H9 (cell line): Measurements from ENCODE around the gene MX1. TPM values are rescaled to one million over a fixed set of nuclear protein-coding genes. Genes with fewer than 3 reads are reported as not detected.
A peak's percentile ranks its signal among the peaks of the same experiment; 100 is the strongest.
"Not testable (repeated sequence)": the region's sequence is repeated elsewhere in the genome, so short reads cannot be mapped to it uniquely, and the experiment has no call there.

Source experiments
- DNase-seq: peaks from one replicate; pipeline ENCODE4 v3.0.0-alpha.2; 2017
- H2AFZ ChIP-seq: one replicate; pipeline ENCODE4 v1.6.1; 2013; ENCODE audit warnings: mild to moderate bottlenecking, low read length, control low read depth, moderate library complexity
- H2AK5ac ChIP-seq: 2 replicates; pipeline ENCODE4 v1.6.1; 2013; ENCODE audit warnings: low read length, control low read depth, mixed read lengths; ENCODE audit not compliant: insufficient read length
- H2BK120ac ChIP-seq: one replicate; pipeline ENCODE4 v1.6.1; 2013; ENCODE audit warnings: low read depth, mild to moderate bottlenecking, low read length, control low read depth, inconsistent platforms; ENCODE audit not compliant: poor library complexity, severe bottlenecking
- H2BK12ac ChIP-seq: 2 replicates; pipeline ENCODE4 v1.6.1; 2013; ENCODE audit warnings: low read length, control low read depth, mixed read lengths, low read depth; ENCODE audit not compliant: insufficient read length
- H2BK15ac ChIP-seq: 2 replicates; pipeline ENCODE4 v1.6.1; 2013; ENCODE audit warnings: low read depth, low read length, control low read depth
- H2BK20ac ChIP-seq: one replicate; pipeline ENCODE4 v1.6.1; 2013; ENCODE audit warnings: low read depth, mild to moderate bottlenecking, low read length, control low read depth, inconsistent platforms; ENCODE audit not compliant: poor library complexity, severe bottlenecking
- H2BK5ac ChIP-seq: 2 replicates; pipeline ENCODE4 v1.6.1; 2013; ENCODE audit warnings: low read length, control low read depth, mixed read lengths; ENCODE audit not compliant: insufficient read length
- H3K14ac ChIP-seq: 2 replicates; pipeline ENCODE4 v1.6.1; 2013; ENCODE audit warnings: low read length, control low read depth; ENCODE audit not compliant: insufficient read depth
- H3K18ac ChIP-seq: 2 replicates; pipeline ENCODE4 v1.6.1; 2013; ENCODE audit warnings: low read depth, mild to moderate bottlenecking, mixed read lengths, low read length, control low read depth; ENCODE audit not compliant: insufficient read length
- H3K23ac ChIP-seq: 2 replicates; pipeline ENCODE4 v1.6.1; 2013; ENCODE audit warnings: low read length, control low read depth, mixed read lengths, low read depth; ENCODE audit not compliant: insufficient read length
- H3K23me2 ChIP-seq: 2 replicates; pipeline ENCODE4 v1.6.1; 2013; ENCODE audit warnings: low read depth, mild to moderate bottlenecking, mixed read lengths, low read length, control low read depth; ENCODE audit not compliant: insufficient read length, poor library complexity, severe bottlenecking
- H3K27ac ChIP-seq: 2 replicates; pipeline ENCODE4 v1.5.1; 2013; ENCODE audit warnings: low read length, control low read depth, mixed read lengths, low read depth; ENCODE audit not compliant: insufficient read length
- H3K27me3 ChIP-seq: 2 replicates; pipeline ENCODE4 v1.6.1; 2013; ENCODE audit warnings: low read length, control low read depth, inconsistent platforms; ENCODE audit not compliant: insufficient read depth
- H3K4ac ChIP-seq: 2 replicates; pipeline ENCODE4 v1.6.1; 2013; ENCODE audit warnings: low read depth, mild to moderate bottlenecking, control low read depth, inconsistent platforms, low read length, moderate library complexity
- H3K4me1 ChIP-seq: 2 replicates; pipeline ENCODE4 v1.6.1; 2013; ENCODE audit warnings: low read length, control low read depth, inconsistent platforms; ENCODE audit not compliant: insufficient read depth
- H3K4me2 ChIP-seq: 2 replicates; pipeline ENCODE4 v1.6.1; 2013; ENCODE audit warnings: low read length, control low read depth, mixed read lengths; ENCODE audit not compliant: insufficient read length, insufficient read depth
- H3K56ac ChIP-seq: 2 replicates; pipeline ENCODE4 v1.6.1; 2013; ENCODE audit warnings: low read depth, mild to moderate bottlenecking, mixed read lengths, low read length, control low read depth; ENCODE audit not compliant: insufficient read length
- H3K79me1 ChIP-seq: 2 replicates; pipeline ENCODE4 v1.6.1; 2013; ENCODE audit warnings: low read depth, mild to moderate bottlenecking, moderate library complexity, low read length, control low read depth, inconsistent platforms; ENCODE audit not compliant: insufficient read depth, poor library complexity, severe bottlenecking
- H3K79me2 ChIP-seq: 2 replicates; pipeline ENCODE4 v1.6.1; 2013; ENCODE audit warnings: low read length, control low read depth, inconsistent platforms; ENCODE audit not compliant: insufficient read depth
- H3K9ac ChIP-seq: 2 replicates; pipeline ENCODE4 v1.6.1; 2013; ENCODE audit warnings: low read length, control low read depth, mixed read lengths; ENCODE audit not compliant: insufficient read length; ENCODE audit errors: extremely low read depth
- H3K9me3 ChIP-seq: one replicate; pipeline ENCODE4 v1.6.1; 2013; ENCODE audit warnings: low read depth, low read length, inconsistent platforms; ENCODE audit not compliant: control insufficient read depth
- H3T11ph ChIP-seq: one replicate; pipeline ENCODE4 v1.6.1; 2013; ENCODE audit warnings: mild to moderate bottlenecking, low read length, control low read depth, inconsistent platforms
- H4K20me1 ChIP-seq: one replicate; pipeline ENCODE4 v1.6.1; 2013; ENCODE audit not compliant: control insufficient read depth, insufficient read length, insufficient read depth
- H4K5ac ChIP-seq: 2 replicates; pipeline ENCODE4 v1.6.1; 2013; ENCODE audit warnings: low read depth, mild to moderate bottlenecking, mixed read lengths, low read length, control low read depth; ENCODE audit not compliant: insufficient read length
- H4K8ac ChIP-seq: replicated peaks from 2 replicates; pipeline ENCODE4 v1.6.1; 2013; ENCODE audit warnings: low read length, control low read depth, mixed read lengths, low read depth; ENCODE audit not compliant: insufficient read length
- H4K91ac ChIP-seq: 2 replicates; pipeline ENCODE4 v1.6.1; 2013; ENCODE audit warnings: low read depth, mild to moderate bottlenecking, moderate library complexity, mixed read lengths, low read length, control low read depth; ENCODE audit not compliant: insufficient read length
- H3K27ac Mint-ChIP-seq, 3 experiments: 2 replicates in 2 of 3; 3 replicates in 1 of 3; pipeline ENCODE4 v1.8.0; 2020 to 2021; ENCODE audit warnings: mixed read lengths in 3 of 3, mild to moderate bottlenecking in 1 of 3, moderate library complexity in 1 of 3
- H3K27me3 Mint-ChIP-seq: 2 replicates; pipeline ENCODE4 v1.8.0; 2021; ENCODE audit warnings: low read depth, mild to moderate bottlenecking, moderate library complexity, mixed read lengths
- H3K36me3 Mint-ChIP-seq, 3 experiments: 2 replicates in 2 of 3; 3 replicates in 1 of 3; pipeline ENCODE4 v1.8.0; 2020 to 2021; ENCODE audit warnings: low read depth in 3 of 3, mixed read lengths in 3 of 3; ENCODE audit not compliant: insufficient read depth in 1 of 3
- H3K4me1 Mint-ChIP-seq, 2 experiments: 2 replicates each; pipeline ENCODE4 v1.8.0; 2020; ENCODE audit warnings: mixed read lengths in 2 of 2
- H3K4me3 Mint-ChIP-seq, 2 experiments: 2 replicates in 1 of 2; 3 replicates in 1 of 2; pipeline ENCODE4 v1.8.0; 2020 to 2021; ENCODE audit warnings: mild to moderate bottlenecking in 2 of 2, mixed read lengths in 2 of 2, moderate library complexity in 1 of 2
- H3K9me3 Mint-ChIP-seq, 2 experiments: 2 replicates in 1 of 2; 3 replicates in 1 of 2; pipeline ENCODE4 v1.8.0; 2020; ENCODE audit warnings: mild to moderate bottlenecking in 2 of 2, mixed read lengths in 2 of 2, moderate library complexity in 1 of 2
- CTCF ChIP-seq: fragments of 200-600 bp; sonication (generic); conservative IDR thresholded peaks from 3 replicates; pipeline ENCODE4 v1.8.0; 2021; ENCODE audit warnings: antibody characterized with exemption, mild to moderate bottlenecking
- WGBS: extraction: QIAGEN DNeasy Blood & Tissue Kit; methylation state at CpG from one replicate; pipeline ENCODE4 v1.1.7; 2013; ENCODE audit warnings: missing lambda C conversion rate, low lambda C conversion rate, mixed read lengths; ENCODE audit not compliant: insufficient read length; ENCODE audit errors: extremely low coverage; 5-methylcytosine and 5-hydroxymethylcytosine counted together
- total RNA-seq: library from RNA; stranded (reverse); gene quantifications from 2 replicates; pipeline ENCODE4 v1.2.1, GENCODE V29; 2021

Gene MX1
- total RNA-seq, 1 experiment from 2014 or later = 6.3 TPM

- Histone ChIP-seq H3K4me1 (peaks cover 4% of the 10 kb centered on the region; the same call in 1 of the 2 replicates), H3K4ac (no peak overlapping the region), H3K56ac (no peak overlapping the region), H3K79me1 (no peaks in the 10 kb centered on the region), H2AFZ (no peak overlapping the region), H3T11ph (no peak overlapping the region), H3K9me3 (no peaks in the 10 kb centered on the region), H3K79me2 (no peaks in the 10 kb centered on the region), H4K8ac (no peak overlapping the region), H3K27me3 (no peaks in the 10 kb centered on the region), H2BK20ac (no peak overlapping the region), H3K9ac (no peak overlapping the region), H3K23ac (no peak overlapping the region), H2AK5ac (no peak overlapping the region), H4K20me1 (no peaks in the 10 kb centered on the region), H3K14ac (0 out of 2 replicates have a peak overlapping the region, but pooled peaks have one; percentile 26), H3K23me2 (no peaks in the 10 kb centered on the region), H3K27ac (no peak overlapping the region), H2BK5ac (no peak overlapping the region), H3K18ac (peak overlapping the region; percentile 1), H2BK12ac (no peak overlapping the region), H4K91ac (no peak overlapping the region), H2BK120ac (no peak overlapping the region), H4K5ac (no peak overlapping the region), H2BK15ac (no peak overlapping the region), H3K4me2 (peak overlapping the region; percentile 39)
- Mint-ChIP-seq H3K27me3 (peaks cover 19% of the 10 kb centered on the region), H3K9me3 (peaks cover 6 to 12% of the 10 kb centered on the region in 2 experiments), H3K27ac (peak overlapping the region in 2 of 3 experiments; percentile 65 to 81; a peak in 2 of 7 replicates), H3K4me1 (peaks cover 31 to 36% of the 10 kb centered on the region in 2 experiments), H3K4me3 (peak overlapping the region; percentile 64 to 80), H3K36me3 (peaks cover 0 to 13% (median 5%) of the 10 kb centered on the region in 3 experiments; a peak in 6 of 7 replicates)
- peak; percentile 78 for DNase-seq
- WGBS = no CpG with 5 or more reads among the region's 54 CpGs
- no peak for TF ChIP-seq CTCF
Observed at GRCh38 chr21:41419921-41420862, 5.8 kb upstream of the MX1 start.

- H3K4me1 ChIP-seq, H3K79me2 ChIP-seq, H3K27ac ChIP-seq, H3T11ph ChIP-seq, H3K18ac ChIP-seq, H4K5ac ChIP-seq, H3K79me1 ChIP-seq, H3K4ac ChIP-seq, H3K27me3 ChIP-seq, H2BK20ac ChIP-seq, H3K23ac ChIP-seq, H3K23me2 ChIP-seq, H2BK120ac ChIP-seq, H2BK12ac ChIP-seq, H2AK5ac ChIP-seq, H2BK5ac ChIP-seq, DNase-seq, H4K8ac ChIP-seq, H3K56ac ChIP-seq, H2AFZ ChIP-seq, H3K9me3 ChIP-seq, H3K9ac ChIP-seq, H4K91ac ChIP-seq, H3K27ac Mint-ChIP-seq, H4K20me1 ChIP-seq, H2BK15ac ChIP-seq, H3K14ac ChIP-seq: not testable (repeated sequence)
- H3K4me2 ChIP-seq = peak overlapping the region; percentile 39
- Mint-ChIP-seq H3K4me3 (peak overlapping the region; percentile 64 to 80), H3K27me3 (peaks cover 25% of the 10 kb centered on the region), H3K9me3 (peaks cover 6 to 12% of the 10 kb centered on the region in 2 experiments; a peak in 4 of 5 replicates), H3K36me3 (peaks cover 0 to 13% (median 5%) of the 10 kb centered on the region in 3 experiments; a peak in 6 of 7 replicates), H3K4me1 (peaks cover 33 to 36% of the 10 kb centered on the region in 2 experiments)
- WGBS = no CpG with 5 or more reads among the region's 8 CpGs
Observed at GRCh38 chr21:41420998-41421397, 5.0 kb upstream of the MX1 start.
